A549 (cell line): ENCODE data around the gene MEF2C.

Experiments used
- BHLHE40 ChIP-seq: IDR thresholded peaks from 2 replicates; pipeline ENCODE4 v1.6.1; 2012; ENCODE audit warnings: low read depth, low read length, inconsistent platforms
- CTCF ChIP-seq: fragments of >200 bp; sonication (Bioruptor Twin); formaldehyde crosslinking; IDR thresholded peaks from 3 replicates; pipeline ENCODE4 v1.5.1; 2016
- RNF2 ChIP-seq: fragments of 200-600 bp; sonication (generic); IDR thresholded peaks from 2 replicates; pipeline ENCODE4 v1.6.1; 2016; ENCODE audit warnings: low read depth, mild to moderate bottlenecking, antibody characterized with exemption, moderate library complexity, borderline replicate concordance

- TF ChIP-seq CTCF (no peak), BHLHE40 (no peak), RNF2 (no peak)
Observed at GRCh38 chr5:88708682-88709398, 174.1 kb downstream of the MEF2C start.
